GM19193 (cell line): ENCODE measurements around the gene SCARF2.
A peak's percentile ranks its signal among the peaks of the same experiment; 100 is the strongest.

Experiments
- POLR2A ChIP-seq: IDR thresholded peaks from 4 replicates; pipeline ENCODE4 v1.6.1; 2011; ENCODE audit not compliant: insufficient read depth, insufficient read length; ENCODE audit errors: extremely low read depth

The SCARF2 gene

GRCh38 chr22:20464912-20465758 is 27.5 kb upstream of the SCARF2 start:
- TF ChIP-seq POLR2A = no peak

GRCh38 chr22:20464096-20464614 is 26.5 kb upstream of the SCARF2 start:
- TF ChIP-seq POLR2A = peak; percentile 5

GRCh38 chr22:20463324-20464095 is 25.9 kb upstream of the SCARF2 start:
- TF ChIP-seq POLR2A = no peak

- no peak for TF ChIP-seq POLR2A
Observed at GRCh38 chr22:20459862-20460261, 22.2 kb upstream of the SCARF2 start.

DNA sequence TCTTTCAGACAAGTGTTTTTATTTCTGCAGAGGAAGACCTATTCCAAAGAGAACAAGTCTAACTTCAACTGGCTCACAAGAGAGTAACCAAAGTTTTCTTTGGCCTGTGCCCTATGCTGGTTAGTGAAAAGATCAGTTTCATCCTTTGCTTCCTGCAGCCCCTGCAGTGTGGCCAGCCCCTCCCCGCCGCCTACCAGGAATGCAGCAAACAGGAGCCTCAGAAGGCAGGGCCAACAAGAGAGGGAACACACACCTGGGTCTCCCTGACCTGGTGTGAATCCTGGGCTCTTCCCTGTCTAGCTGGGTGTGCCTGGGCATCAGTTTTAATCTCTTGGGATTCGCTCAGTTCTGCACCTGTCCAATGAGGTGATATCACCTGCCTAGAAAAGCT is 21.5 kb upstream of the SCARF2 start:
- TF ChIP-seq POLR2A = no peak

DNA sequence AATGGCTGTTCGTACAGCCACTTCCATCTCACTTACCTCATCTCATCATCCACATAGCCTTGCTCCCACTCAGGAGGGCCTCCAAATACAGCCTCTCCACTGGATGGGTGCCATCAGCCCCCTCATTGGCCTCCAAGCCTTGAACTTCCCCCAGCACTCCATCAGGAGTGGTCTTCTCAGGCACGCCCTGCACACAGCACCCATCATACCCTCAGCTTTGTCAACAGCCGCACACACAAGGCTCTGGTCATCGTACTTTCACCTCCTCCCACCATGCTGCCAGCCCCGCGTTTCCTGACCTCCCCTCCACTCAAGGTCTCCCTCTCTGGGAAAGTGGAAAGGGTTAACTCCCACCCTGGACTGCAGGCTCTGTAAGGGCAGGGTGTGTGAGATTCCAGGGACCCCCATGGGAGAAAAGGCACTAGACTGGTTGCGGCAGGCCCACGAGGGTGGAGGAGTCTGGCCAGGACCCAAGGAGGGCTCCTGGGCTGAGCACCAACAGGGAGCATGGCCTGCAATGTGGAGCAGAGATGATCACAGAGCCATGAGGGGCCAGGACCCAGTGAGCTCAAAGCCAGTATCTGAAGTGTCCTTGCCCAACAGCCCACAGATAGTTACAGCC is 21.0 kb upstream of the SCARF2 start:
- TF ChIP-seq POLR2A = no peak

- no peak for TF ChIP-seq POLR2A
Observed at GRCh38 chr22:20457506-20458240, 20.0 kb upstream of the SCARF2 start.

GRCh38 chr22:20456722-20457076 is 19.1 kb upstream of the SCARF2 start:
- no peak for TF ChIP-seq POLR2A

DNA sequence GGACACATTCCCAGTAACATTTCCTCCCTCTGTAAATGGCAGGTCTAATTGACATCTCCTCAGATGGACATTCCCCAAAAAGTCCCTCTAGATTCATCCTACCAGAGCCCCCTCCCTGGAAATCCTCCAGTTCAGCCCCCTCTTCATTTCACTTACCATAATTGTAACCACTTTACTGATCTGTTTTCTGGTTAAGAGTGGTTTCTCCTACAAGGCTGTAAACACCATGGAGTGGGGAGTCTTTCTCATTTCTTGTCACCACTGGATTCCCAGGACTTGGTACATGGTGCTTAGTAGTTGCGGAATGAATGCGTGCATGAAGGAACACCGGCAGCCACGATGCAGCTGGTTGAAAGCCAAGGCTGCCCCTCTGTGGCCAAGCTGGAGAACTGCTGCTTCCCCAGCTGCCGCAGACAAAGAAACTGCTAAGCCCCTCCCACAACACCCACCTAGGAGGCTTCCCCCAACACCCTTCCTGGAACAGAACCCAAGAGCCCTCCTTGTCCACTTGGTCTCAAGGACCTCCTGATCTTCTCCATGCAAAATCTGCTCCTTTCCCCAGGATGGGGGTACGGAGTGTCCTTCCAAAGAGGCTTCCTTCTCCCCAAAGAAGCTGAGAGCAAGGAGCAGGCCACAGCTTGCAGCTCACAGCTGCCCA is 18.6 kb upstream of the SCARF2 start:
- no peak for TF ChIP-seq POLR2A

GRCh38 chr22:20455709-20456063 is 18.1 kb upstream of the SCARF2 start:
- TF ChIP-seq POLR2A = no peak

- TF ChIP-seq POLR2A = no peak
Observed at GRCh38 chr22:20453222-20453621, 15.6 kb upstream of the SCARF2 start.

DNA sequence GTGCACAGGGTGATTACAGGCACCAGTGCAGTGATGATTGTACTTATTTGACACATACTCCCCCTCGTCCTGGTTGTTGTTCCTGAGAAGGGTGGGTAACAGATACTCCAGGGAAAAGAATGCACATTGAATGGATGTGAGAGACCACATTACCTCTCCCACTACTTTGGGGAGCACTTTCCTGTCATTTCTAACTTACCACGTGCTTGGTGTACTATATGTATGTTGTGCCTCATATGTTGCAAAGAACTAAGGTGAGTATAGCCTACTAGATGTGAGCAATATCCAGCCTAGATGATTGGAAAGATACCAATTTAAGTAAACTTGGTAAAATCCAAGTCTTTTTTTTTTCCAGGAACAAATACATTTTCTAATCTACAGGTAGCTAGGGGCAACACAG is 14.3 kb upstream of the SCARF2 start:
- no peak for TF ChIP-seq POLR2A

- TF ChIP-seq POLR2A = no peak
Observed at GRCh38 chr22:20450551-20450906, 12.9 kb upstream of the SCARF2 start.

DNA sequence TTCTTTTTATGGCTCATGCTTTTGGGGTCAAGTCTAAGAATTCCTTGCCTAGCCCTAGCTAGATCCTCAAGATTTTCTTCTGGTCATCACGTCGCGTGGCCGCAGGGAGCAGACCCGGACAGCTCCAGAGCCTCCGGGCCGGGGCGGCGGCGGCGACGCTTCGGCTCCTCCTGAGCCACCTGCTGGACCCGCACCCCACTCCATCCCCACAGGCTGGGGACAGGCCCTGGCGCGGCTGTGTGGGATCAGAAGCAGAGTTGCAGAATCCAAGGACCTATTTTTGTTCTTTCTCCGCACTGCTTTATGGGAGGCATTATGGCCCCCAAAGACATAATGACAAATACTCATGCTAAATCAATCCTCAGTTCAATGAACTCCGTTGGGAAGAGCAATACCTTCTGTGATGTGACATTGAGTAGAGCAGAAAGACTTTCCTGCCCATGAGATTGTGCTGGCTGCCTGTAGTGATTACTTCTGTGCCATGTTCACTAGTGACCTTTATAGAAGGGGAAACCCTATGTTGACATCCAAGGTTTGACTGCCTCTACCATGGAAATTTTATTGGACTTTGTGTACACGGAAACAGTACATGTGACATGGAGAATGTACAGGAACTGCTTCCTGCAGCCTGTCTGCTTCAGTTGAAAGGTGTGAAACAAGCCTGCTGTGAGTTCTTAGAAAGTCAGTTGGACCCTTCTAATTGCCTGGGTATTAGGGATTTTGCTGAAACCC is 12.4 kb upstream of the SCARF2 start:
- TF ChIP-seq POLR2A = no peak
